GM19455 (cell line): ENCODE results near the gene MSH6.

Experiments used
- ATAC-seq: cut with Tn5 transposase; IDR thresholded peaks from one replicate; pipeline ENCODE4 v1.9.1; 2021; ENCODE audit not compliant: unreplicated experiment

Gene MSH6, protein sequence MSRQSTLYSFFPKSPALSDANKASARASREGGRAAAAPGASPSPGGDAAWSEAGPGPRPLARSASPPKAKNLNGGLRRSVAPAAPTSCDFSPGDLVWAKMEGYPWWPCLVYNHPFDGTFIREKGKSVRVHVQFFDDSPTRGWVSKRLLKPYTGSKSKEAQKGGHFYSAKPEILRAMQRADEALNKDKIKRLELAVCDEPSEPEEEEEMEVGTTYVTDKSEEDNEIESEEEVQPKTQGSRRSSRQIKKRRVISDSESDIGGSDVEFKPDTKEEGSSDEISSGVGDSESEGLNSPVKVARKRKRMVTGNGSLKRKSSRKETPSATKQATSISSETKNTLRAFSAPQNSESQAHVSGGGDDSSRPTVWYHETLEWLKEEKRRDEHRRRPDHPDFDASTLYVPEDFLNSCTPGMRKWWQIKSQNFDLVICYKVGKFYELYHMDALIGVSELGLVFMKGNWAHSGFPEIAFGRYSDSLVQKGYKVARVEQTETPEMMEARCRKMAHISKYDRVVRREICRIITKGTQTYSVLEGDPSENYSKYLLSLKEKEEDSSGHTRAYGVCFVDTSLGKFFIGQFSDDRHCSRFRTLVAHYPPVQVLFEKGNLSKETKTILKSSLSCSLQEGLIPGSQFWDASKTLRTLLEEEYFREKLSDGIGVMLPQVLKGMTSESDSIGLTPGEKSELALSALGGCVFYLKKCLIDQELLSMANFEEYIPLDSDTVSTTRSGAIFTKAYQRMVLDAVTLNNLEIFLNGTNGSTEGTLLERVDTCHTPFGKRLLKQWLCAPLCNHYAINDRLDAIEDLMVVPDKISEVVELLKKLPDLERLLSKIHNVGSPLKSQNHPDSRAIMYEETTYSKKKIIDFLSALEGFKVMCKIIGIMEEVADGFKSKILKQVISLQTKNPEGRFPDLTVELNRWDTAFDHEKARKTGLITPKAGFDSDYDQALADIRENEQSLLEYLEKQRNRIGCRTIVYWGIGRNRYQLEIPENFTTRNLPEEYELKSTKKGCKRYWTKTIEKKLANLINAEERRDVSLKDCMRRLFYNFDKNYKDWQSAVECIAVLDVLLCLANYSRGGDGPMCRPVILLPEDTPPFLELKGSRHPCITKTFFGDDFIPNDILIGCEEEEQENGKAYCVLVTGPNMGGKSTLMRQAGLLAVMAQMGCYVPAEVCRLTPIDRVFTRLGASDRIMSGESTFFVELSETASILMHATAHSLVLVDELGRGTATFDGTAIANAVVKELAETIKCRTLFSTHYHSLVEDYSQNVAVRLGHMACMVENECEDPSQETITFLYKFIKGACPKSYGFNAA (N-terminal part only)

DNA sequence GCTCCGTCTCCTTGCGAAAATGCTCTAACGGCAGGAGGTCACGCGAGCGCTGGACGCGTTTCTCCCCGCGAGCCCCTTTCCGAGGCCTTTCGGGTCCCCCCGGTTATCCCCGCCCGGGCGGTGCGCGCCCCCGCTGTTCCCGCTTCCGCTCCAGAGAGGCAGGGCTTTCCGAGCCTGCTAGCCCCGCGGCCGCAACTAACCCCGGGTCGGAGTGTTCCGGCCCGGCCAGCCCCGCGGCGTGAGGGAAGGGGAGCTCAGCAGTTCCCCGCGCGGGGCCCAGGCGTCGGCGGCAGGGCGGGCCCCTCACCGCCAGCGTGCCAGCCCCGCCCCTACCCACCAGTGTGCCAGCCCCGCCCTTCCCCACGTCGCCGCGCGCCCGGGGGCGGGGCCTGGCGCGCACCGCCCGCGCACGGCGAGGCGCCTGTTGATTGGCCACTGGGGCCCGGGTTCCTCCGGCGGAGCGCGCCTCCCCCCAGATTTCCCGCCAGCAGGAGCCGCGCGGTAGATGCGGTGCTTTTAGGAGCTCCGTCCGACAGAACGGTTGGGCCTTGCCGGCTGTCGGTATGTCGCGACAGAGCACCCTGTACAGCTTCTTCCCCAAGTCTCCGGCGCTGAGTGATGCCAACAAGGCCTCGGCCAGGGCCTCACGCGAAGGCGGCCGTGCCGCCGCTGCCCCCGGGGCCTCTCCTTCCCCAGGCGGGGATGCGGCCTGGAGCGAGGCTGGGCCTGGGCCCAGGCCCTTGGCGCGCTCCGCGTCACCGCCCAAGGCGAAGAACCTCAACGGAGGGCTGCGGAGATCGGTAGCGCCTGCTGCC, at the start of gene MSH6:
Gene MSH6, plus strand, starts transcription at position 475 of the 815 bp plus-strand sequence. Its CDS starts 89 bp downstream, at position 564.
- ATAC-seq, result peak; percentile 87

DNA sequence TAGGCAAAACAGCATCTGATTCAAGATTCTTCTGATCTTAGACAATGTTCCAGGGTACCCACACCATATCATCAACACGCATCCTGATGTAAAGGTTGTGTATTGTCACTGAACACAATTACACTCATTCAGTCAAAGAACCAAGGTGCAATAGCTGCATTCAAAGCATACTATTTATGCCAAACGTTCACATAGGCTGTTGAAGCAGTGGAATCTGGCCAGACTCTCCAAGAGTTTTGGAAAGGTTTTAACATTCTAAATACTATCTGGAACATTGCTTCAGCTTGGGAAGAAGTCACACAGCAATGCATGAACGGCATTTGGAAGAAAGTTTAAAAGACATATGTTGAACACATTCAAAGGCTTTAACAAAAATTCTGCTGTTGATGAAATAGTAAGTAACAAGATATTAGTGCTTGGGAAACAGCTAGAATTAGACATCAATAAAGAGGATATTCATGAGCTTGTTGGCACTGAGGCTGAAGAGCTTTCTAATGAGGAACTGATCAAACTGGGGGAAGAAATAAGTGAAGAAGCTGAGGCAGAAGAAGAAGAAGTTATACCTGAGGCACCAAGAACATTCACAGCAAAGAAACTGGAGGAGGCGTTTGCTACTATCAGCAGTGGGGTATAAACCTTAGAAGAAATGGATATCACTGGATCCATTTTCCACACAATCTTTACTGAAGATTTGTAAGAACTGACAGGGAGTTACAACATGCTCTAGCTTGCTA, 47.6 kb upstream of the MSH6 start:
- ATAC-seq, result no peak

GRCh38 chr2:47735912-47736311, 47.0 kb upstream of the MSH6 start:
- no peak for ATAC-seq

DNA sequence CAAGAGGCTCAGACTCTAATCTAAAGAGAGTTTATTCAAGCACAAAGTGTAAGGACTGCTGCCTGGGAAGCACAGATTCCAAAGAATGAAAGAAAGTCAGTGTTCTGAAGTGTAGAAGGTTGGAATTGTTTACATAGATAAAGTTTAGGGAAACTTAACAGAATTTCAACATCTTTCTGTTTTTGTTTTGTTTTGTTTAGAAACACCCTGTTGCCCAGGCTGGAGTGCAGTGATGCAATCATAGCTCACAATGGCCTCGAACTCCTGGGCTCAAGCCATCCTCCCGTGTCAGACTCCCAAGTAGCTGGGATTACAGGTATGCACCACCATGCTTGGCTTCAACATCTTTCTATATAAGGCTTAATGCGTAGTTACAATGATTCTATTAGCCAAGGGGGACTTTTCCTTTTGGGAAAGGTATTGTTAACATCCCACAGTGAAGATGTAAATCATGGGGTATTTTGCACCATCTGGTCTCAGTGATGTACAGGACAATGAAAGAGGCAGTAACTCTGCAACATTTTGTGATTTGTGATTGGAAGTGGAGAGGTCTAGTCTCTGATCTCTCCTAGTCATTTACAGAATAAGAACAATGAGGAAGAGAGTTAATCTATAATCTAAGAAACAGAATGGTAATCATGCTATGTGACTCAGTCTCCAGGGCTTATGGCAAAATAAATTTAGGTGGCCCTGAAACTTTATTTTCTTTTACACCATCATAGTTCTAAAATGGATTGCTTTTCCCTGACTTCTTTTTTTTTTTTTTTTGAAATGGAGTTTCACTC, 45.6 kb upstream of the MSH6 start:
- ATAC-seq, result no peak

- no peak for ATAC-seq
Observed at GRCh38 chr2:47738331-47738730, 44.6 kb upstream of the MSH6 start.

GRCh38 chr2:47741101-47741500, 41.8 kb upstream of the MSH6 start:
- ATAC-seq, result no peak

- ATAC-seq, result no peak
Observed at GRCh38 chr2:47741637-47742036, 41.3 kb upstream of the MSH6 start.

GRCh38 chr2:47744074-47744473, 38.9 kb upstream of the MSH6 start:
- no peak for ATAC-seq

GRCh38 chr2:47747878-47748277, 35.1 kb upstream of the MSH6 start:
- no peak for ATAC-seq

DNA sequence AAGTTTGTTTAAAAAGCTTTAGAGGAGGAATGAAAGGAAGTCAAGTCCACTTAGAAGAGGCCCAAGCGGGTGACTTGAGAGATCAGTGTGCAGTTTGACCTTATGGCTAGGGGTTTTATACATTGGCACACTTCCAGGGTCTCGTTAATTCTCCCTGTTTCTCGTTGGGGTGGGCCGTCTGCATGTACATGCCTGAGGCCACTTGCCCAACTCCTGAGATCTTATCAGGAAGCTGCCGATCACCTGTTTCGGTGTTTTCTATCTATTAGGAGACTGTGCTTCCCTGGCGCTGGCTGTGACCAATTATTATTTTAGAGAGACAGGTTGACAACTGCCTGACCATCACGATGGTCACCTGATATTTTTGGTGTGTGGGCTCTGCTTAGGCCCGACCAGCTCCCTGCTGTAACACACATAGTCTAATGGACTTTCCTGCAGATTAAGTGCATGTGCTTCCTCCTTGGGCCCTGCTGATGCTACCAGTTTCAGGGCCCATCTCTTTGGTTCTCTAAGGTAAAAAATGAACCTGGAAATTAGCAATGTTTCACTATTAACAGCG, 31.0 kb upstream of the MSH6 start:
- ATAC-seq, result peak; percentile 30

- ATAC-seq, result no peak
Observed at GRCh38 chr2:47767497-47767844, 15.5 kb upstream of the MSH6 start.

DNA sequence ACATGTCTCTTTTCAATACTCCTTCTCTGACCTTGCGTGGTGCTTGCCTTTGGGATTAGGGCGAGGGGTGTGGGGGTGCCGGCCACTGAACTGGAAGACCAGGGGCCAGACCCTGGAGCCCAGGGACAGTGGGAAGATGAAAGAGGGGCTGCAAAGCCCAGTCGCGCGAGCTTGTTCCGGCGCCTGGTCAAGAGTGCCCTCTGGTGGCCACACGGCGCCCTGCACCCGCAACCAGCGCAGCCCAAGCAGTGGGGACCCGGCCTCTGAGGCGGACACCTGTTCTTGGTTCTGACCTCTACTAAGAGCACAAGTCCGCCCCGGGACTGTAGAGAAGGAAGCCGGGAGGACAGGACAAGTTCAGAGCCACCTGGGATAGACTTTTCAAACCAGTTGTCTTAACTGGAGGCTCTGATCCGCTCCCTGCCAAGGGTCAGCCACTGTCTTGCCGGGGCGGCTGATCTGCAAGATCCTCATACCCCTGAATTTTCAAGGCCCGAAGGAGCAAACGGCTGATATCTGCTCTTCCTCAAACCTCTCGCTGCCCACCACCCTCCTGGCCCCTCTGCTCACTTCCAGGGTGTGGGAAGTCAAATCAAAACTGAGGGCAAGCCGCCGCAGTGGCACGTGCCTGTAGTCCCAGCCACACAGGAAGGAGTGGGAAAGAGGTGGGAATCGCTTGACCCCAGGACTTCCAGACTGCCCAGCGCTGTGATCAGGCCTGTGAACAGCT, 14.9 kb upstream of the MSH6 start:
- ATAC-seq, result no peak

- no peak for ATAC-seq
Observed at GRCh38 chr2:47769318-47769717, 13.6 kb upstream of the MSH6 start.

- no peak for ATAC-seq
Observed at GRCh38 chr2:47771211-47771610, 11.7 kb upstream of the MSH6 start.

DNA sequence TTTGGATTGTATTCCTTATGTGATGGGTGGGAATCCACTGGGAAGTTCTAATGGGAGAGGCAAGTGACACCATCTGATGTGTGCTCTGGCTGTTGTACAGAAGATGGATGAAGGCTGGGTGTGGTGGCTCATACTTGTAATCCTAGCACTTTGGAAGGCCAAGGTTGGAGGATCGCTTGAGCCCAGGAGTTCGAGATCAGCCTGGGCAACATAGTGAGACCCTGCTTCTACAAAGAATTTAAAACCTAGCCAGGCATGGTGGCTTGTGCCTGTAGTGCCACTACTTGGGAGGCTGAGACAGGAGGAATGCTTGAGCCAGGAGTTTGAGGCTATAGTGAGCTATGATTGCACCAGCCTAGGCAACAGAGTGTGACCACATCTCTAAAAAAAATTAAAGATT, 10.6 kb upstream of the MSH6 start:
- ATAC-seq, result no peak

DNA sequence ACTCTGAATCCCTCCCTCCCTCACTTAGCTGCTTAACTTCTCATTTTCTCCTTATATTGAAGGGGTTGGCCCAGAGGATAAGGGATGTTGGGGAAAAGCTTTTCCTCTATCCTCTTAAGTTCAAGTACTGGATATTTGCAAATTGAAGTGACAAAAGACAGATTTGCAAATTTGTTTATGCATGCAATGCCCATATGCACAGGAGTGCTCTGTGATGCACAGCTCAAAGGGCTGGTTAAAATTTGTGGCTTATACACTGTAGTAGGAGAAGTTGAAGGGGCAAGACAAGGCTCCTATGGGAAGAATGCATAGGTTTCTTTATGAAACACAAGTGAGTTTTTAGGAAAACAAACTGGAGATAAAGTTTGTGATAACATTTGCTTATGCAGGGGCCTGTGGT, 8.4 kb upstream of the MSH6 start:
- no peak for ATAC-seq

- no peak for ATAC-seq
Observed at GRCh38 chr2:47777277-47777937, 5.5 kb upstream of the MSH6 start.
